IgD-negative memory B cell (primary cell): ENCODE results near the gene PDP2. TPM values are rescaled to one million over a fixed set of nuclear protein-coding genes. Genes with fewer than 3 reads are reported as not detected.
A peak's percentile ranks its signal among the peaks of the same experiment; 100 is the strongest.

ENCODE experiments used
- H3K27ac Mint-ChIP-seq, 3 donors: one replicate each; pipeline ENCODE4 v1.8.0; 2020 to 2022; ENCODE audit warnings: mild to moderate bottlenecking in 3 of 3, mixed read lengths in 3 of 3, moderate library complexity in 1 of 3
- H3K27me3 Mint-ChIP-seq: one replicate; pipeline ENCODE4 v1.8.0; 2021; ENCODE audit warnings: mixed read lengths
- H3K36me3 Mint-ChIP-seq: one replicate; pipeline ENCODE4 v1.8.0; 2020; ENCODE audit warnings: mild to moderate bottlenecking, mixed read lengths
- H3K4me1 Mint-ChIP-seq, 3 donors: one replicate each; pipeline ENCODE4 v1.8.0; 2020 to 2022; ENCODE audit warnings: mixed read lengths in 3 of 3, mild to moderate bottlenecking in 1 of 3
- H3K4me3 Mint-ChIP-seq, 4 donors: one replicate each; pipeline ENCODE4 v1.8.0; 2020 to 2022; ENCODE audit warnings: mild to moderate bottlenecking in 4 of 4, mixed read lengths in 4 of 4, moderate library complexity in 3 of 4
- H3K9me3 Mint-ChIP-seq, 3 donors: one replicate each; pipeline ENCODE4 v1.8.0; 2020 to 2021; ENCODE audit warnings: mixed read lengths in 3 of 3, mild to moderate bottlenecking in 1 of 3
- polyA plus RNA-seq: library from polyadenylated mRNA; unstranded; fragments of 300-500 nt; fragmentation: Illumina TruSeq; gene quantifications from one replicate; pipeline ENCODE4 v1.2.3, GENCODE V29; 2021

Gene PDP2, protein sequence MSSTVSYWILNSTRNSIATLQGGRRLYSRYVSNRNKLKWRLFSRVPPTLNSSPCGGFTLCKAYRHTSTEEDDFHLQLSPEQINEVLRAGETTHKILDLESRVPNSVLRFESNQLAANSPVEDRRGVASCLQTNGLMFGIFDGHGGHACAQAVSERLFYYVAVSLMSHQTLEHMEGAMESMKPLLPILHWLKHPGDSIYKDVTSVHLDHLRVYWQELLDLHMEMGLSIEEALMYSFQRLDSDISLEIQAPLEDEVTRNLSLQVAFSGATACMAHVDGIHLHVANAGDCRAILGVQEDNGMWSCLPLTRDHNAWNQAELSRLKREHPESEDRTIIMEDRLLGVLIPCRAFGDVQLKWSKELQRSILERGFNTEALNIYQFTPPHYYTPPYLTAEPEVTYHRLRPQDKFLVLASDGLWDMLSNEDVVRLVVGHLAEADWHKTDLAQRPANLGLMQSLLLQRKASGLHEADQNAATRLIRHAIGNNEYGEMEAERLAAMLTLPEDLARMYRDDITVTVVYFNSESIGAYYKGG
- 0.78 TPM for polyA plus RNA-seq

DNA sequence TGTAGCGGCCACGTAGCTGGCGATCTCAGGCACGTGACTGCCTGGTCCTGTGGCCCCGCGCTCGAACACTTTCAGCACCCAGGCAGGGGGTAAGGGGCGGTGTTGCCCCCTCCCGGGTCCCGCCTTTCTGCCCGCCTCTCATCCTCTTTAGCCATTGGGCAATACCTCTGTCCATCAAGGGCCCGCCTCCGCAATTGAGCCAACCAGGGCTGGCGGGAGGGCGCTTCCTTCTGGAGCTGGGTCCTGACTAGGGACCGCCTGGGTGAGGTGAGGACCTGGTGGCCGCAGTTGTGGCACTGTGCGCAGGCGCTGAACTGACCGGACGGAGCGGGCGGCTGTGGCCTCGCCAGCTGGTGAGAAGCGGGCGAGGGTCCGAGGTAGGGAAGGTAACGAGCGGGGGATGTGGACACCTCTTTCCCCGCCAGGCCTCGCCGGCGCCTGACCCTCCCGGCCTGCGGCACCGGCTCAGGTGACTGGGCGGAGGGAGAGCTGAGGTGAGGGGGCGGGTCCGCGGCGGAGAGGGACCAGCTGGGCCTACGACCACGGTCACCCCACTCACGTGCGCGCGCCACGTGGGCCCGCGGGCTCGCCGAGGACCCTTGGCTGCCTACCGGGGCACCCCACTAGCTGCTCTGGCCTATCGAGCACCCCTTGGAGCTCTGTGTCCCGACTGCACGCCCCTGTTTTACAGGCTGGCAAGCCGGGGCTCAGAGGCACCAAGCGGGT lies at the start of gene PDP2:
TSS of gene PDP2 (plus strand) at position 228 of the 726 bp plus-strand sequence. CDS start 3,770 bp downstream, outside the sequence.
- H3K27ac Mint-ChIP-seq, result peak within 1 kb of the TSS; percentile 61 to 94 (median 87)
- no peaks in the 10 kb centered on the region for H3K27me3 Mint-ChIP-seq
- H3K9me3 Mint-ChIP-seq, result peaks cover 0 to 4% (median 3%) of the 10 kb centered on the region in 3 donors
- peaks cover 8 to 12% (median 10%) of the 10 kb centered on the region in 3 donors for H3K4me1 Mint-ChIP-seq
- H3K36me3 Mint-ChIP-seq, result peaks cover 3% of the 10 kb centered on the region
- peak within 1 kb of the TSS; percentile 97 to 100 (median 99) for H3K4me3 Mint-ChIP-seq

DNA sequence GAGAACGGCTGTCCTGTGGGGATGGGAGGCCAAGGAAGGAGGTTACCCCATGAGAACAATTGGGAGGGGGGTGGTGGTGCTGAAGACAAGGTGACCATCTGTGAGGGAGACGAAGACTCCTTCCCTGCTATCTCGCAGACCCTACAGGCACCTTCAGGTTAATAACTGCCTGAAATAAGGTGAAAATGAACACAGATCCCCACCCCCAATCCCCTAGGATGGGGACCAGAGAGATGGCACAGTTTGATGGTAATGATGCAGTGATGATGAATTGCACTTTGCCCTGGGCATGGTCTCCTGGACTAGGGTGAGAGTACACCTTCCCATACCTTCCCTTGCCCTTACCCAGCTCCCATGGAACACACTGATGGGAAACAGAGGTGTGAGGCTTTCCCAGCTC lies 48.1 kb upstream of the PDP2 start:
- H3K4me3 Mint-ChIP-seq, result peak overlapping the region in 2 of 4 donors; percentile 24 to 67
- H3K9me3 Mint-ChIP-seq, result no peaks in the 10 kb centered on the region
- peak overlapping the region in 1 of 3 donors; percentile 60 for H3K27ac Mint-ChIP-seq
- peaks cover 3% of the 10 kb centered on the region for H3K36me3 Mint-ChIP-seq
- H3K4me1 Mint-ChIP-seq, result peaks cover 9 to 17% (median 13%) of the 10 kb centered on the region in 3 donors
- H3K27me3 Mint-ChIP-seq, result no peaks in the 10 kb centered on the region

DNA sequence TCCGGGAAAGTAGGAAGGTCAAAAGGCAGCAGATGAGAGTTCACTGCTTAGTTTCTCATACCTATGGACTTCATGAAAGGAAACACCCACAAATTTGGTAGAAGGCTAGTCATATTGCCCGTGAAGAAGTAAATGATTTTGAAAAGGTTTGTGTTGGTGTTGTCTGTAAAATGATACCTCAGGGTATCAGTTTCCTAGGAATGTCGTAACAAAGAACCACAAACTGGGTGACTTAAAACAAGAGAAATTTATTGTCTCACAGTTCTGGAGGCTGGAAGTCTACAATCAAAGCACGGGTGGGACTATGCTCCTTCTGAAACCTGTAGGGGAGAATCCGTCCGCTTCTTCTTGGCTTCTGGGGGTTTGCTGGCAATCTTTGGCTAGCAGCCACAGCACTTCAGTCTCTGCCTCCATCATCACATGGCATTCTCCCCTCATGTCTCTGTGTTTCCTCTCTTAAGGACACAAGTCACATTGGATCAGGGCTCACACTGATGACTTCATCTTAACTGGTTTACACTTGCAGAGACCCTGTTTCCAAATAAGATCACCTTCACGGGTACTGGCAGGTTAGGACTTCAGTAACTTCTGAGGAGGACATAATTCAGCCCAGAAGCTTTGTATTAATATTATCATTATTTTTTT lies 47.5 kb upstream of the PDP2 start:
- H3K4me3 Mint-ChIP-seq, result peak overlapping the region in 1 of 4 donors; percentile 67
- H3K27me3 Mint-ChIP-seq, result no peaks in the 10 kb centered on the region
- peak overlapping the region in 1 of 3 donors; percentile 60 for H3K27ac Mint-ChIP-seq
- peaks cover 9 to 13% (median 10%) of the 10 kb centered on the region in 3 donors for H3K4me1 Mint-ChIP-seq
- H3K36me3 Mint-ChIP-seq, result peaks cover under 1% of the 10 kb centered on the region
- no peaks in the 10 kb centered on the region for H3K9me3 Mint-ChIP-seq

DNA sequence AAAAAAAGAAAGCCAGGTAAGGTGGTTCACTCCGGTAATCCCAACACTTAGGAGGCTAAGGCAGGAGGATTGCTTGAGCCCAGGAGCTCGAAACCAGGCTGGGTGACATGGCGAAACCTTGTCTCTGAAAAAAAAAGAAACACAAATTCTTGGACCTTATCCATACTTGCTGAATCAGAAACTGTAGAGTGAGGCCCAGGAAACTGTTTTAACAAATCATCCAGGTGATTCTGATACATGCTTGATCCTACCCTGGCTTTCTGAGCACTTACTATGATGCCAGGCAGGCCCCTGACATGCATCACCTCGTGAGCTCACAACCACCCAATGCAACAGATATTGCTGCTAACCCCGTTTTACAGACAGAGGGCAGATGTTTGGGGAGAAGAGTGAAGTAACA lies 45.6 kb upstream of the PDP2 start:
- H3K36me3 Mint-ChIP-seq, result no peaks in the 10 kb centered on the region
- H3K9me3 Mint-ChIP-seq, result peaks cover 0 to 5% (median 2%) of the 10 kb centered on the region in 3 donors
- H3K4me3 Mint-ChIP-seq, result peak overlapping the region in 2 of 4 donors; percentile 3 to 53
- no peaks in the 10 kb centered on the region for H3K27me3 Mint-ChIP-seq
- no peak overlapping the region for H3K27ac Mint-ChIP-seq
- no peaks in the 10 kb centered on the region for H3K4me1 Mint-ChIP-seq

DNA sequence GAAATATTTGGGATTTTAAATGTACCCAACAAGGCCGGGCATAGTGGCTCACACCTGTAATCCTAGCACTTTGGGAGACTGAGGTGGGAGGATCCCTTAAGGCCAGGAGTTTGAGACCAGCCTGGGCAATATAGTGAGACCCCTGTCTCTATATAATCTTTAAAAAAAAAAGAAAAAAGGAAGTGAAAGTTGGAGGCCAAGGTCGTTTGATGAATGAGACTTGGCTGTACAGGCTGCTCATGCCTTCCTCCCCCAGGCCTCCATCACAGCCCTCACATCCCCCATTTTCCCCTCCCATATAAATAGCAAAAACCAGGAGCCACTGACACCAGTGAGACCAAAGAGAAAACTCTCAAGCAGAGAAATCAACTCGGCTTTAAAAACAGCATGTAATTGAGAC lies 39.4 kb upstream of the PDP2 start:
- H3K27me3 Mint-ChIP-seq, result peaks cover 22% of the 10 kb centered on the region

DNA sequence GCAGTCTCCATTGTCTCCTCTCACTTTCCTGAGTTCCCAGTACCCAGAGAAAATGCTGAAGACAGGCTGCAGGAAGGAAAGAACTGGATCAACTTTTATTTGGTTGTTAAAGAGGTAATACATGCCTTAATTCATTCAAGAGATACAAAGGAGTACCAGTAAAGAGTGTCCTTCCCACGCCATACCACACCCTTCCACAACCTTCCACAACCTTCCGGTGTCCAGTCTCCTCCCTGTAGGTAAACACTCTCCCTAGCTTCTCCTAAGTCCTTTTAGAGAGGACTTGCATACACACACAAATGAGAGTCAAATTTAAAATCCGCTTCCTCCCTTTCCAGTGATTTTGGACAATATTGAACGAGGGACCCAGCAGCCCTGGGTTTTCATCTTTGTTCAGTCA lies 38.9 kb upstream of the PDP2 start:
- H3K4me1 Mint-ChIP-seq, result peaks cover 0 to 5% (median 5%) of the 10 kb centered on the region in 3 donors
- peaks cover 0 to 5% (median 2%) of the 10 kb centered on the region in 3 donors for H3K9me3 Mint-ChIP-seq
- no peaks in the 10 kb centered on the region for H3K36me3 Mint-ChIP-seq
- H3K4me3 Mint-ChIP-seq, result no peak overlapping the region
- H3K27me3 Mint-ChIP-seq, result peaks cover 26% of the 10 kb centered on the region
- H3K27ac Mint-ChIP-seq, result no peak overlapping the region

More for the DNA sequence above, 39.4 kb upstream of the PDP2 start:
- no peaks in the 10 kb centered on the region for H3K36me3 Mint-ChIP-seq
- peaks cover 0 to 3% (median 3%) of the 10 kb centered on the region in 3 donors for H3K4me1 Mint-ChIP-seq
- H3K4me3 Mint-ChIP-seq, result no peak overlapping the region
- no peak overlapping the region for H3K27ac Mint-ChIP-seq
- H3K9me3 Mint-ChIP-seq, result peaks cover 0 to 5% (median 2%) of the 10 kb centered on the region in 3 donors

DNA sequence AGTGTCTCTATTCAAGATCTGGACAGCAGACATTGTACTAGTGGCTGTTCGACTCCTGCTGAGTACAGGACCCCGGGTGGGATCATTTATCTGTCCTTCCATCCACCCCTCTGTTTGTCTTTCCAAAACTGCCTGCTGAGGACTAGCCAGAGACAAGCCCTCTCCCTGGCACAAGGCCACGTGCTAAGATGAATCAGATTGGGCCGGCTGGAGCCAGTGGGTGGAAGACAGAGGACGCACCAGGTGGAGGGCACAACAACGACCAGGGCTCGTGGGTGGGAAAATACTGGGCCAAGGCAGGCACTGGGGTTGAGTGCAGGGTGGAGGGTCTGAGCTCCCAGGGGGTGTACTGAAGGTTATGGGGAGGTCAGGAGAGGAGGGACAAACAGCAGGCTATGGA lies 37.5 kb upstream of the PDP2 start:
- H3K27ac Mint-ChIP-seq, result no peak overlapping the region
- H3K27me3 Mint-ChIP-seq, result peaks cover 27% of the 10 kb centered on the region
- no peaks in the 10 kb centered on the region for H3K36me3 Mint-ChIP-seq
- H3K4me1 Mint-ChIP-seq, result peaks cover 0 to 5% (median 5%) of the 10 kb centered on the region in 3 donors
- H3K4me3 Mint-ChIP-seq, result no peak overlapping the region
- H3K9me3 Mint-ChIP-seq, result peaks cover 0 to 5% (median 2%) of the 10 kb centered on the region in 3 donors

DNA sequence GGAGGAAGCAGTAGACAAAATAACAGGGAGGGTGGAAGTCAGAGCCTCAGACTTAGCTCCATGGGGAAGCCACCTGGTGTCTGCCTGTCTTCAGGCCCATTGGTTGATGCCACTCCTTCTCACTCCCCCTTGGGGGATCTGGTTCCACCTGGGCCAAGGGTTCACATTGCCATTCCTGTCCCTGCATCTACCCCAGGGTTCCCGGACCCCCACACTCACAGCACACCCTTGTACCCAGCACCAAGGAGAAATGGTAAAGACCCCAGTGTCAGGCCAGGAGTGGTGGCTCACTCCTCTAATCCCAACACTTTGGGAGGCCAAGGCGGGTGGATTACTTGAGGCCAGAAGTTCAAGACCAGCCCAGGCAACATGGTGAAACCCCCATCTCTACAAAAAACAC lies 37.1 kb upstream of the PDP2 start:
- H3K4me1 Mint-ChIP-seq, result peaks cover 0 to 5% (median 5%) of the 10 kb centered on the region in 3 donors

DNA sequence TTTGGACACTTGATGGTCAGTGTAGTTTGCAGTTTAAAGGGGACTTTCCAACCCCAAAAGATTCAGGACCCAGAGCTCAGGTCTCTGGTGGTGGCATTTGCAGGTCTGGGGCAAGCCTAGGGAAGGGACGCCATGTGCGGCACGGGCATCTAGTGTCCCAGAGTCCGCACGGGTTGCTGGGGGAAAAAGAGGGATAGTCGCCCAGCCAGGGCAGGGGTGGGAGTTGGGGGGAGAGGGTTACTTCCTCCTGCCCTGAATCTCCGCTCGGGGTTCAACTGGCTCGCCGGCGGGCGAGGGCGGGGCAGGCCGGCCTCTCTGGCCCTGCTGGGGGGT lies 36.3 kb upstream of the PDP2 start:
- Mint-ChIP-seq H3K27ac (no peak overlapping the region), H3K4me1 (peaks cover 0 to 5% (median 5%) of the 10 kb centered on the region in 3 donors), H3K27me3 (peaks cover 33% of the 10 kb centered on the region), H3K4me3 (peak overlapping the region in 3 of 4 donors; percentile 66 to 77 (median 67)), H3K36me3 (no peaks in the 10 kb centered on the region), H3K9me3 (no peaks in the 10 kb centered on the region)

More for the DNA sequence above, 37.1 kb upstream of the PDP2 start:
- H3K9me3 Mint-ChIP-seq, result peaks cover 0 to 5% (median 2%) of the 10 kb centered on the region in 3 donors
- H3K36me3 Mint-ChIP-seq, result no peaks in the 10 kb centered on the region
- H3K27me3 Mint-ChIP-seq, result peaks cover 30% of the 10 kb centered on the region
- H3K27ac Mint-ChIP-seq, result no peak overlapping the region
- peak overlapping the region in 2 of 4 donors; percentile 67 to 73 for H3K4me3 Mint-ChIP-seq

DNA sequence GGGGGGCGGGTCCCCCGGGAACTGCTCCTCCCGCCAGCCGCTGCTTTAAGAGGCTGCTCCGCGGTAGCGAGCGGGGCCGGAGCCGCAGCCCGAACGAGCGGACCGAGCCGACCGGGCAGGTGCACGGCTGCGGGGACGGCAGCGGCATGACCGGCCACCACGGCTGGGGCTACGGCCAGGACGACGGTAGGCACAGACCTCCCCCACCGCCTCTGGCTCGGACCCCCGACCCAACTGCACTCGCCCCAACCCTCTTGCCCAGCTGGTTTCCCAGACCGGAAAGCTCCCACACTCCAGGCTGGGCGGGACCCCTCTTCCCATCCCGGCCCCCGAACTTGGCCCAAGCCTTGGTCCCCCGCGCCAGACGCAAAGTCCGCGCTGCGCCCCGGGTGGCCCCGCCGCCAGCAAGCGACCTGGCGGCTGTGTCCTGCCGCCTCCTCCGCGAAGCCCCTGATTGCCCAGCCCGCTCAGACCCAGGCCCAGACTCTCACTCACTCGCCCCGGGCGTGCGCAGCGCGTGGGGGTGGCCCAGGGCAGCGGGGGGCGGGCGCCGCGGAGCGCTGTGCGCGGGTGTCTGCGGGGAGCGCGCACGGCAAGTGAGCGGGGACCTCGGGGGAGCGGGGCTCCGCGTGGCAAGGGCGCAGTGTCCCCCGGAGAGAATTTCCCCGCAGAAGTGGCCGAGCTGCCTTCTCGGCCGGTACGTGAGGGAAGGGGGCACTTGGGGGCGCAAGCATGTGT lies 35.8 kb upstream of the PDP2 start, which contains the start of gene CA7:
TSS of gene CA7 (plus strand) at position 73 of the 738 bp plus-strand sequence. CDS start at position 147, 74 bp downstream.
- Mint-ChIP-seq H3K9me3 (no peaks in the 10 kb centered on the region), H3K27me3 (peaks cover 33% of the 10 kb centered on the region), H3K4me1 (peaks cover 0 to 5% (median 5%) of the 10 kb centered on the region in 3 donors), H3K4me3 (peak within 1 kb of the TSS in 3 of 4 donors; percentile 66 to 77 (median 67)), H3K27ac (no peak within 1 kb of the TSS), H3K36me3 (no peaks in the 10 kb centered on the region)

DNA sequence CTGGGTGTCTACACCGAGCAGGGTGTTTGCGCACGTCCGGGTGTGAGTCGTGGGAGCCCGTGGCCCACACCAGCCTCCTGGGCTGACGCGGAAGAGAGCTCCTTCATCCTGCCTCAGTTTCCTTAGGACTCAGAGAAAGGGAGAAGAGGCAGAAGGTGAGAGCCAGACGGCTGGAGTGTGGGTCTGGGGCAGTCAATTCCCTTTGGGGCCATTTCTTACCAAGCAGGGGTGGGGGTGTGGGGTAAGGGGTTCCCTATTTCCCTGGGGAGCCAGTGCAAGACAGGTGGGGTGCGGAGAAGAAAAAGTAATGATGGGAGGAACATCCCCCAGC lies 35.3 kb upstream of the PDP2 start:
- Mint-ChIP-seq H3K4me3 (peak overlapping the region in 3 of 4 donors; percentile 17 to 55 (median 46)), H3K36me3 (no peaks in the 10 kb centered on the region), H3K27ac (no peak overlapping the region), H3K27me3 (peaks cover 33% of the 10 kb centered on the region), H3K9me3 (no peaks in the 10 kb centered on the region), H3K4me1 (peaks cover 0 to 5% (median 5%) of the 10 kb centered on the region in 3 donors)

DNA sequence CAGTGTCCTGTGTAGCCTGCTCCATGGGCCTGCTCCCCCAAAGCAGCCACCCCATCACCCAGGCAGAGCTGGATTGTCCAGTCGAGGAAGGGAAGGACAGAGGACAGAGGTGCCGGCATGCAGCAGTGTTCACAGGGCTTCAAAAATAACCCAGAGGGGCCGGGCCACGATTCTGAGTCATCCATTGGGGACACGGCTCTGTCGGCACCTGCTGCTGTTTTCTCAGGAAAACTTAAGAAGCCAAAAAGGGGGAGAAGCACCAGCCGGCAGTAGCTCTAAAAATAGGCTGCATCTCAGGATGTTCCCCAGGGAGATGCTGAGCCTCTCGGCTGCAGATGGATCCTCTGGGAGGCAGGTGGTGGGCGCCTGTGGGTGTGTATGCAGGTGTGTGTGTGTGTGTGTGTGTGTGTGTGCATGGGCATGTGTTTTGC lies 34.5 kb upstream of the PDP2 start:
- H3K36me3 Mint-ChIP-seq, result no peaks in the 10 kb centered on the region
- H3K9me3 Mint-ChIP-seq, result no peaks in the 10 kb centered on the region
- peaks cover 0 to 5% (median 5%) of the 10 kb centered on the region in 3 donors for H3K4me1 Mint-ChIP-seq
- no peak overlapping the region for H3K27ac Mint-ChIP-seq
- H3K4me3 Mint-ChIP-seq, result peak overlapping the region in 1 of 4 donors; percentile 5
- H3K27me3 Mint-ChIP-seq, result peaks cover 33% of the 10 kb centered on the region

DNA sequence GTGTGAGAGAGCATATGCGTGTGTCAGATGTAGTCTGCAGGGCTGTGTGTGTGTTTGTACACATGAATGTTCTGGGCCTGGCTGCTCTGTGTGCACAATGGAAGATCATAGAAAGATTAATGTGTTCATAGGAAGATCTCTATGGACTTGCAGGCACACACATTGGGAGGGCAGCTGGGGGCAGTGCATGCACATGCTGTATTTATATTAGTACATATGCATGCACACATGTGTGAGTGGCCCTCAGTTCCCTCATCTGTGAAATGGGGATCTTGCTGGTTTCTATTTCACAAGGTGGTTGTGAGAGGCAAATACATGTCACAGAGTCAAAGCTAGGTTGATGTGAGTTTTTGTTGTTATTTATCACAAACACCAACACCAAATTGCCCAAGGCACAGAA lies 34.0 kb upstream of the PDP2 start:
- H3K27ac Mint-ChIP-seq, result no peak overlapping the region
- H3K36me3 Mint-ChIP-seq, result no peaks in the 10 kb centered on the region
- no peaks in the 10 kb centered on the region for H3K9me3 Mint-ChIP-seq
- H3K4me1 Mint-ChIP-seq, result peaks cover 0 to 5% (median 5%) of the 10 kb centered on the region in 3 donors
- peak overlapping the region in 2 of 4 donors; percentile 1 to 5 for H3K4me3 Mint-ChIP-seq
- H3K27me3 Mint-ChIP-seq, result peaks cover 33% of the 10 kb centered on the region

DNA sequence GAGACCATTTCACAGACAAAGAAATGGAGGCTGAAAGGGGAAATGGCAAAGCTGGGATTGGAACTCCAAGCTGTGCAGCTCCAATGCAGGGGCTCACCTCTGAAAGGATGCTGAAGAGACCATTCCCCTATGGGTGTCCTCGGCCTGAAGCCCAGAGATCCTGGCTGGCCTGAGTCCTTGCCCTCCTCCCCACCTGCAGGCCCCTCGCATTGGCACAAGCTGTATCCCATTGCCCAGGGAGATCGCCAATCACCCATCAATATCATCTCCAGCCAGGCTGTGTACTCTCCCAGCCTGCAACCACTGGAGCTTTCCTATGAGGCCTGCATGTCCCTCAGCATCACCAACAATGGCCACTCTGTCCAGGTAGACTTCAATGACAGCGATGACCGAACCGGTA lies 33.5 kb upstream of the PDP2 start:
- H3K4me3 Mint-ChIP-seq, result no peak overlapping the region

More for the DNA sequence above, 33.5 kb upstream of the PDP2 start:
- H3K4me1 Mint-ChIP-seq, result peaks cover 0 to 5% (median 5%) of the 10 kb centered on the region in 3 donors
- no peaks in the 10 kb centered on the region for H3K9me3 Mint-ChIP-seq
- H3K36me3 Mint-ChIP-seq, result no peaks in the 10 kb centered on the region
- no peak overlapping the region for H3K27ac Mint-ChIP-seq
- peaks cover 34% of the 10 kb centered on the region for H3K27me3 Mint-ChIP-seq
